Parathyroid adenoma (tissue), 2 donors: ENCODE measurements around the gene CDK5R2.

ENCODE experiments used
- H2AFZ ChIP-seq: fragments of 300-600 bp; sonication (generic); one replicate; pipeline ENCODE4 v1.7.0; 2017; ENCODE audit warnings: antibody characterized with exemption, mild to moderate bottlenecking
- H3K27ac ChIP-seq: fragments of 300-600 bp; sonication (generic); one replicate; pipeline ENCODE4 v1.7.0; 2017
- H3K27me3 ChIP-seq: fragments of 300-600 bp; sonication (generic); one replicate; pipeline ENCODE4 v1.7.0; 2017; ENCODE audit warnings: low read length; ENCODE audit not compliant: control insufficient read depth, insufficient read depth
- H3K36me3 ChIP-seq: fragments of 300-600 bp; sonication (generic); one replicate; pipeline ENCODE4 v1.7.0; 2017; ENCODE audit warnings: low read length; ENCODE audit not compliant: control insufficient read depth, insufficient read depth
- H3K4me1 ChIP-seq: fragments of 300-600 bp; sonication (generic); one replicate; pipeline ENCODE4 v1.7.0; 2017; ENCODE audit warnings: control low read depth
- H3K4me2 ChIP-seq: fragments of 300-600 bp; sonication (generic); one replicate; pipeline ENCODE4 v1.7.0; 2017; ENCODE audit warnings: low read length
- H3K4me3 ChIP-seq: fragments of 300-600 bp; sonication (generic); one replicate; pipeline ENCODE4 v1.7.0; 2017; ENCODE audit warnings: low read depth, low read length
- H3K79me2 ChIP-seq: fragments of 300-600 bp; sonication (generic); one replicate; pipeline ENCODE4 v1.7.0; 2017; ENCODE audit warnings: control low read depth
- H3K9ac ChIP-seq: fragments of 300-600 bp; sonication (generic); one replicate; pipeline ENCODE4 v1.7.0; 2017; ENCODE audit warnings: mild to moderate bottlenecking
- H3K9me3 ChIP-seq: fragments of 300-600 bp; sonication (generic); one replicate; pipeline ENCODE4 v1.7.0; 2017; ENCODE audit warnings: low read length; ENCODE audit not compliant: control insufficient read depth
- CTCF ChIP-seq: fragments of 300-600 bp; sonication (generic); IDR thresholded peaks from one replicate; pipeline ENCODE4 v1.7.0; 2017; ENCODE audit warnings: antibody characterized with exemption, mild to moderate bottlenecking
- donor health status: primary hyperparathyroidism.

The CDK5R2 gene

GRCh38 chr2:219001100-219001576, 41.7 kb downstream of the CDK5R2 start:
- peaks cover 23% of the 10 kb centered on the region for H3K4me1 ChIP-seq
- no peaks in the 10 kb centered on the region for H3K36me3 ChIP-seq
- no peaks in the 10 kb centered on the region for H3K9me3 ChIP-seq
- peak overlapping the region; percentile 63 for H3K4me2 ChIP-seq
- no peak overlapping the region for H3K4me3 ChIP-seq
- no peak for TF ChIP-seq CTCF
- H2AFZ ChIP-seq, result peak overlapping the region; percentile 70
- H3K9ac ChIP-seq, result peak overlapping the region; percentile 99
- no peaks in the 10 kb centered on the region for H3K79me2 ChIP-seq
- H3K27me3 ChIP-seq, result peaks cover 4% of the 10 kb centered on the region
- H3K27ac ChIP-seq, result peak overlapping the region; percentile 100

GRCh38 chr2:219001577-219002394, 42.3 kb downstream of the CDK5R2 start:
- Histone ChIP-seq H3K27me3 (peaks cover 4% of the 10 kb centered on the region), H3K36me3 (no peaks in the 10 kb centered on the region), H3K79me2 (no peaks in the 10 kb centered on the region), H3K9me3 (no peaks in the 10 kb centered on the region), H3K4me3 (peak overlapping the region; percentile 22), H3K4me2 (peak overlapping the region; percentile 63), H3K27ac (peak overlapping the region; percentile 100), H2AFZ (peak overlapping the region; percentile 70), H3K9ac (peak overlapping the region; percentile 99), H3K4me1 (peaks cover 23% of the 10 kb centered on the region)
- no peak for TF ChIP-seq CTCF

- Histone ChIP-seq H3K9ac (peak overlapping the region; percentile 99), H3K27me3 (peaks cover 4% of the 10 kb centered on the region), H3K9me3 (no peaks in the 10 kb centered on the region), H2AFZ (peak overlapping the region; percentile 70), H3K79me2 (no peaks in the 10 kb centered on the region), H3K36me3 (no peaks in the 10 kb centered on the region), H3K4me2 (peak overlapping the region; percentile 63), H3K4me3 (peak overlapping the region; percentile 22), H3K27ac (peak overlapping the region; percentile 100), H3K4me1 (peaks cover 23% of the 10 kb centered on the region)
- TF ChIP-seq CTCF, result peak; percentile 84
Observed at GRCh38 chr2:219002395-219003266, 43.2 kb downstream of the CDK5R2 start.

- peaks cover 18% of the 10 kb centered on the region for H3K4me1 ChIP-seq
- no peaks in the 10 kb centered on the region for H3K9me3 ChIP-seq
- peaks cover 4% of the 10 kb centered on the region for H3K27me3 ChIP-seq
- no peak for TF ChIP-seq CTCF
- H3K79me2 ChIP-seq, result no peaks in the 10 kb centered on the region
- H3K4me2 ChIP-seq, result no peak overlapping the region
- H2AFZ ChIP-seq, result peak overlapping the region; percentile 70
- no peaks in the 10 kb centered on the region for H3K36me3 ChIP-seq
- peak overlapping the region; percentile 100 for H3K27ac ChIP-seq
- no peak overlapping the region for H3K9ac ChIP-seq
- peak overlapping the region; percentile 22 for H3K4me3 ChIP-seq
Observed at GRCh38 chr2:219003267-219003634, 43.8 kb downstream of the CDK5R2 start.
